Epithelial cell of prostate (primary cell): Measurements from ENCODE around the gene NRN1.
"Not testable (repeated sequence)": the region's sequence is repeated elsewhere in the genome, so short reads cannot be mapped to it uniquely, and the experiment has no call there.

Experiments
- DNase-seq: peaks from one replicate; pipeline ENCODE4 v3.0.0-alpha.2; 2011; ENCODE audit warnings: low read depth, low spot score
- H3K27ac ChIP-seq: fragments of 450-650 bp; 2 replicates; pipeline ENCODE4 v1.5.1; 2017; ENCODE audit warnings: mild to moderate bottlenecking

The NRN1 gene

GRCh38 chr6:5984150-5985089 lies 22.3 kb downstream of the NRN1 start:
- H3K27ac ChIP-seq: no peak overlapping the region
- DNase-seq: no peak

GRCh38 chr6:5981126-5982026 lies 25.3 kb downstream of the NRN1 start:
- peak; percentile 49 for DNase-seq
- no peak overlapping the region for H3K27ac ChIP-seq

- H3K27ac ChIP-seq: no peak overlapping the region
- DNase-seq: no peak
Measured at GRCh38 chr6:5979650-5980420, 26.9 kb downstream of the NRN1 start.

- no peak for DNase-seq
- H3K27ac ChIP-seq: no peak overlapping the region
Measured at GRCh38 chr6:5976811-5977210, 29.9 kb downstream of the NRN1 start.

GRCh38 chr6:5968817-5969734 lies 37.6 kb downstream of the NRN1 start:
- no peak for DNase-seq

GRCh38 chr6:5968036-5968435 lies 38.7 kb downstream of the NRN1 start:
- DNase-seq, H3K27ac ChIP-seq: not testable (repeated sequence)

More at GRCh38 chr6:5968817-5969734, 37.6 kb downstream of the NRN1 start:
- H3K27ac ChIP-seq: no peak overlapping the region

GRCh38 chr6:5967594-5967993 lies 39.1 kb downstream of the NRN1 start:
- H3K27ac ChIP-seq: no peak overlapping the region

GRCh38 chr6:5962794-5963193 lies 43.9 kb downstream of the NRN1 start:
- DNase-seq: no peak
- H3K27ac ChIP-seq: no peak overlapping the region

More at GRCh38 chr6:5967594-5967993, 39.1 kb downstream of the NRN1 start:
- no peak for DNase-seq

GRCh38 chr6:5961836-5962235 lies 44.9 kb downstream of the NRN1 start:
- no peak overlapping the region for H3K27ac ChIP-seq
- no peak for DNase-seq

GRCh38 chr6:5960456-5960855 lies 46.3 kb downstream of the NRN1 start:
- no peak overlapping the region for H3K27ac ChIP-seq
- DNase-seq: no peak

- DNase-seq: no peak
- H3K27ac ChIP-seq: no peak overlapping the region
Measured at GRCh38 chr6:5958921-5959320, 47.8 kb downstream of the NRN1 start.

- H3K27ac ChIP-seq: no peak overlapping the region
- DNase-seq: no peak
Measured at GRCh38 chr6:5956939-5957338, 49.8 kb downstream of the NRN1 start.

- no peak for DNase-seq
- no peak overlapping the region for H3K27ac ChIP-seq
Measured at GRCh38 chr6:5950361-5950785, 56.4 kb downstream of the NRN1 start.
